ENCODE data around the gene CCSAP.
"Not testable (repeated sequence)": the region's sequence is repeated elsewhere in the genome, so short reads cannot be mapped to it uniquely, and the experiment has no call there.

CCSAP gene, protein sequence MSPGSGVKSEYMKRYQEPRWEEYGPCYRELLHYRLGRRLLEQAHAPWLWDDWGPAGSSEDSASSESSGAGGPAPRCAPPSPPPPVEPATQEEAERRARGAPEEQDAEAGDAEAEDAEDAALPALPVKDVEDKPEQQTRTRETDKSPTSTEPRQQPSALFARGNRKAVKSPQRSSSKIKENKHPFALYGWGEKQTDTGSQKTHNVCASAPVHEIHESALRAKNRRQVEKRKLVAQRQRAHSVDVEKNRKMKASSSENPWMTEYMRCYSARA

DNA sequence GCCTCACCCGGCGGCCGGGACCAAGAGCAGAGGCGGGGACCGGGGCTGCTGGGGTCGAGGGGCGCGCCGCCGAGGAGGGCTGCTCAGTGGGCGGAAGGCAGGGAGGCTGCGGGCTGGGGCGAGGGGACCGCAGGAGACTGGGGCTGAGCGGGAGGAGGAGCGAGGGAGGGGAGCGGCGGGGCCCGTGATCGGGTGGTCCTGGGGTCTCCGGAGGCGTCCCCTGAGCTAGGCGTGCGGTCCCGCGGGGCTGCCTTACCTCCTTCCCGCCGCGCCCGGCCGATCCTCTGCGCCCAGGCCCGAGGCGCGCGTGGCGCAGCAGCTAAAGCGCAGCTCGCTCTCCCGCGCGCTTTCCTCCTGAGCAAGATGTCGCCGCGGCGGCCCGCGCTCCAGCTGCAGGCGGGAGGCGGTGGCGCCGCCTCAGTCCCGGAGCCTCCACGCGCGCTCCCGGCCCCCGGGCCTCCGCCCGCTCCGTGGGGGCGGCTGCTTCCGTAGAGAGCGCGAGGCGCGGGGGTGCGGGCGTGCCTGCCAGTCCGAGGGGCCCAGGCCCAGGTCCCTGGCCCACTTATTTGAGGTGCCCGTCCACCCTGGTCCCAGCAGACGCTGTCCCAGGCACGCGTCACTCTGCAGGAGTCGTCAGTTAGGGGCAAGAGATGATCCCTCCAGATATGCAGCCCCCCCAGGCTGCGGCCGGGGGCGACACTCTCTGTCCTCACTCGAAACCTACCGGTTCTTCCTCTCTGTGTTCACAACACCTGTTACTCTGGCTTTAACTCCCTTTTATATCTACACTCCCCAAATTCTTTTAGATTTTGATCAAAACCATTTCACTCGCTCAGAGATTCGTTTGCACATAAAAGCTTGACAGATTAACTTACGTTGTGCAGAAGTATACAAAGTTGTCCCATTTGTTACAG, at the start of gene CCSAP:
TSS of gene CCSAP (minus strand) at position 392 of the 914 bp plus-strand sequence. CDS start 582 bp downstream, outside the sequence.
- peak; percentile 77 to 79 for DNase-seq
- no peak for TF ChIP-seq GATA1 (IDR thresholded peaks at IDR 0.05; ENCODE audit: low read depth, low read length)
- peak; percentile 44 for TF ChIP-seq POLR2A (IDR thresholded peaks at IDR 0.05; ENCODE audit: low read length)

DNA sequence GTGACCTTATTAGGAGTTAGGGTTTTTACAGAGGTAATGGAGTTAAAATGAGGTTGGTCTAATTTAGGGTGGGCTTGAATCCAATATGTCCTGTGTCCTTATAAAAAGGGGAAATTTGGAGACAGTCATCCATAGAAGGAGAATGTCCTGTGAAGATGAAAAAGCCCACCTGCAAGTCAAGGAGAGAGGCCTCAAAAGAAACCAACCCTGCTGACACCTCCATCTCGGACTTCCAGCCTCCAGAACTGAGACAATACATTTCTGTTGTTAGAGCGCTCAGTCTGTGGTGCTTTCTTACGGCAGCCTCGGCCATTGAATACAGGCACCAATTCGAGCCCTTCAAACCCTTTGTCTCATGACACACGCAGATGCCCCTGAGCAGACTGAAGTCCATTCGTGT, 47.3 kb upstream of the CCSAP start:
- DNase-seq, result no peak
- TF ChIP-seq POLR2A (IDR thresholded peaks at IDR 0.05; ENCODE audit: low read length) (no peak), GATA1 (IDR thresholded peaks at IDR 0.05; ENCODE audit: low read depth, low read length) (no peak)

DNA sequence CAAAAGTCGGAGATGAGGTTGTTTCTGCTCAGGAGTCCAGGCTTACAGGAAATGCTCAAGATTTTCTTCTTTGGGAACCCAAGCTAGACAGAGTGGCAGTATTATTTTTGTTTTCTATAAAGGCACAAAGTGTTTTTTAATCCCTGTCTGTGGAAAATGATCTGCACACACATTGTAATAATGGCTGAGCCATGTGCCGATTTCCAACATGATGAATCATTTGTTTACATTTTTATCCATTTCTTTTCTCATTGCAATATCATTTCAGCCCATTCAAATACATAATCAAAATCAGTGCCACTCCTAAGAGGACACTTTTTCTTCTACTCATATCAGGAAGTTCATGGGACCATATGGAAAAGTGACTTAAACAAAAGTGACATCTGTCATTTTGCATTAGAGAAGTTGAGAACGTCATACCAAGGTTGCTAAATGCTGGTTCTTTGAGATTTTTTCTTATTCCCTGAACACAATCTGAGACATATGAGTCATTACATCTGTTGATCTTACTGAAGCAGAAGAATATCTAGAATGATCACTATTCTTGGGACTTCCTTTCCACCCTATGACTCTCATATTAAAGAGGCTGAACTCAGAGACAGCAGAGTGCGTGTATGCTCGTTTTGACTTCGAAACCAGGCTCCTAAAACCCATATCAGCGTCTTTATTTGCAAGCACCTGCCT, 46.2 kb upstream of the CCSAP start:
- TF ChIP-seq POLR2A (IDR thresholded peaks at IDR 0.05; ENCODE audit: low read length), result no peak
- no peak for TF ChIP-seq GATA1 (IDR thresholded peaks at IDR 0.05; ENCODE audit: low read depth, low read length)
- DNase-seq, result no peak

DNA sequence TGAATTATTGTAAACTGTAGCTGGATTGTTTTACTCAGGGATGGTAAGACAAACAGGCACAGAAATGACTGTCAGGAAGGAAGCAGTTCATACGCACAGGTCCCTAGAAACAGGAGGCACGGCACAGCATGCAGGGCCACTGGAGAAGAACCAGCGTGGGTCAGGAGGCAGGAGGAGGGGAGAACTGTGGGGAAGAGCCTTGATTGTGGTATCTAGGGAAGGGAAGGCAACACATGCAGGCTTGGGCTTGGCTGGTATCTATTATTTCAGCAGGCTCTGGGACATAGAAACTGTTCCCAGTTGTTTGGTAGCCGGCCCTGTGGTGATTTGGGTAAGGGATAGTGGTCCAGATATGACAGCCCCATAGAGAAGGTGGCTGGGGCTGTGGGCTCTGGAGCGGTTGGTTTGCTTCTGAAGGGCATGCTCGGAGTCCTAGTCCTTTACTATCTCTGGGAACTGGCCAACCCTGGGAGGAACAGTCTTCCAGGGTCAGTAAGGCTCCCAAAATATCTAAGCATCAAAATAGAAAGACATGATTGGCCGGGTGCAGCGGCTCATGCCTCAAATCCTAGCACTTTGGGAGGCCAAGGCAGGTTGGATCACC, 43.1 kb upstream of the CCSAP start:
- no peak for DNase-seq
- TF ChIP-seq POLR2A (IDR thresholded peaks at IDR 0.05; ENCODE audit: low read length), result no peak
- TF ChIP-seq GATA1 (IDR thresholded peaks at IDR 0.05; ENCODE audit: low read depth, low read length), result no peak

DNA sequence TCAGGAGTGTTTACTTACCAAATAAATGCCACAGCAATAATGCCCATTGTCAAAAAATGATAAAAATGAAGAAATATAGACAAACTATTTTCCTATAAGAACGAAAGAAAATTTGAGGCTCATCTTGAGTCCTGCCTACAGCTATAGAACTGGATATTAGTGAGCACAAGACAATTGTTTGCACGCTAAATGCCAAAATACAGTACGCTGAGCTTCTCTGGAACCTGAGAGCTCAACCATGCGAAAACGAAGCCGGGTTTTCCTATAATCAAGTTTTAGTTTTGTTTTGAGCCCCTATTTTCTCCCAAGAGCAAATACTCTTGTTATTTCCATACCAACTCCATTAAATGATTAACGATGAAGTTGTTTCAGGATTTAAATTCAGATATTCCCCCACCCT, 42.0 kb upstream of the CCSAP start:
- TF ChIP-seq POLR2A (IDR thresholded peaks at IDR 0.05; ENCODE audit: low read length) (no peak), GATA1 (IDR thresholded peaks at IDR 0.05; ENCODE audit: low read depth, low read length) (no peak)
- DNase-seq, result no peak

DNA sequence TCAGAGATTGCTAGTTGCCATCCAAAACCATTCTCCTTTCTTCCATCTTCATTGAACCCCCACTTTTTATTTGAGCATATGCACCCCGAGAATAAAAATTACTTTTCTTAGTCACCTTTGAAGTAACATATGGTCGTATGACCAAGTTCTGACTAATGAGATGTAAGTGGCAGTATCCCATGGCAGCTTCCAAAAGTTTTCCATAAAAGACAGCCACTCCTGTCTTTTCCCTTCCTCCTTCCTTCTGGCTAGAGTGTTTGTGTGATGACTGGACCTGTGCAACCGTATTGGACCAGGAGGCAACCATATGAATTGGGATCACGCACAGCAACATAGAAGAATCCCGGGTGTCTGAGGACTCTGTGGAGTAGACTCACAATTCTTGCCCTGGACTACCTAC, 41.1 kb upstream of the CCSAP start:
- no peak for TF ChIP-seq POLR2A (IDR thresholded peaks at IDR 0.05; ENCODE audit: low read length)
- no peak for TF ChIP-seq GATA1 (IDR thresholded peaks at IDR 0.05; ENCODE audit: low read depth, low read length)
- DNase-seq, result no peak

DNA sequence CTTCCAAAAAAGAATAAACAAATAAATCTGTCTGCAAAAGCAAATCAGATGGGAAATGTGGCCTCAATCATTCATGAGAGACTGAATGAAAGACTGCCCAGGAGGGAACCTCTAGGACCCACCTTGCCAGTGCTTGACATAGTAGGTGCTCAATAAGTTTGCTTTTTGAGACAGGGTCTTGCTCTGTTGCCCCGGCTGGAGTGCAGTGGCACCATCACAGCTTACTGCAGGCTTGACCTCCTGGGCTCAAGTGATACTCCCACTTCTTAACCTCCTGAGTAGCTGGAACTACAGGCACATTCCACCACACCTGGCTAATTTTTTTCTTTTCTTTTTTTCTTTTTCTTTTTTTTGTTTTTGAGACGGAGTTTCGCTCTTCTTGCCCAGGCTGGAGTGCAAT, 40.3 kb upstream of the CCSAP start:
- no peak for TF ChIP-seq GATA1 (IDR thresholded peaks at IDR 0.05; ENCODE audit: low read depth, low read length)

DNA sequence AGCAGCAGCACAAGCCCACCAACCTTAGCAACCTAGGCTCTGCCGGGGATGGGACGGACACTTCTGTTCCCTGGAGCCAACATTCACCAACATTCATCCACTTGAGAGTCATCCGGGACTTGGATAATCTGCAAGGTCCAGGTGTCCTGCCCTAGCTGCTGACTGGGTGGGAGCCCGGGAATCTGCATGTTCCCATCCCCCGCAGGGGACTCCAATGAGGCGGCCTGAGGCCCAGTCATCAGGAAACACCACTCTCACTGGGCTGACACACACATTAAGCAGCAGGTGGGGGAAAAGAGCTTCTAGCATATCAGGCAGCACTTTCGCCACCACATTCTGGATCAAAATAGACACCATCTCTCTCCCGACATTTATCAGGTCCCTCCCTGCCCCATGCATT, 38.4 kb upstream of the CCSAP start:
- TF ChIP-seq GATA1 (IDR thresholded peaks at IDR 0.05; ENCODE audit: low read depth, low read length) (no peak), POLR2A (IDR thresholded peaks at IDR 0.05; ENCODE audit: low read length) (no peak)
- no peak for DNase-seq

More for the DNA sequence above, 40.3 kb upstream of the CCSAP start:
- DNase-seq, result no peak

DNA sequence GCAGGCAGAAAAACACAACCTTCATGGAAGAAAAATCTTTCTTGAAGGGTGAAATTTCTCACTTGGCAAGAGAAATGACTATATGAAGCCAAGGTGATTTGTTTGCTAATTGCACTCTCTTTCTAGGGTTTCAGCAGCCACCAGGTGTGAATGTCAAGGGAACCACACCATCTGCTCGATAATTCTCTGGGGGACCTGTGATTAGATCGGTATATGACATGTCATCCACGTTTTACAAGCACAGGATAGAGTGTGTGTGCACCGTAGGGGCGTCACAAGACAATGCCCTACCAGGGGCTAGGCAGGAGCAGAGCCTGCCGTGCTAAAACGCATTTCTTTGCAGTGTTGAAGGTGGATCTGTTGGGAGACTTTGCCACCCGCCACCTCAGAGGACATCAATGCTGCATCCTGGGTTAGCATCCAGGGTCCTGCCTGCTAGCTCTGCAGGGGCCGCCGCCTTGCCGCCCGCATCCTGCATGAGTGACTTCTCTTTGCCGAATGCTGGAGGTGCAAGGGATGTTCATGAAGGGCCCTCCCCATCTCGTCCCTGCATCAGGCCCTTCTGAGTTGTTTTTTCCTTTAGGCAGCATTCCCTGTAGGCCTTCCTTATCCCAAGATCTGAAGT, 37.8 kb upstream of the CCSAP start:
- TF ChIP-seq POLR2A (IDR thresholded peaks at IDR 0.05; ENCODE audit: low read length), result no peak
- no peak for TF ChIP-seq GATA1 (IDR thresholded peaks at IDR 0.05; ENCODE audit: low read depth, low read length)
- DNase-seq, result no peak

DNA sequence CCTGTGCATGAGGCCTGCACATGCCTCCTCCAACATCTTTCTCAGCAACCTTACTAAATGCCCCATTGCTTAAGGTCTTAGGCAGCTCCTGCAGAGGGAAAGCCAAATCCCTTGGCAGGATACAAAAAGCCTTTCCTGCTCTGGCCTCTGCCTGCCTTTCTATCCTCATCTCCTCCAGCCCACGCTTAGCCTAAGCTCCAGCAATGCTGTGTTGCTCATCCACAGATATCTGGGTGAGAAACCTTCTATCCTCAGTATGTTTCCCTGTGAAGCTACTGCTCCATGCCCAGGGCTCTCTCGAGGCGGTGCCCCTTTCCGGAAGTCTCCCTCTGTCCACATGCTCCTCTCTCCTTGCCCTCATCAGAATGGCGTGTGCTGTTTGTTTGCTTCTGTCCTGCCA, 37.0 kb upstream of the CCSAP start:
- TF ChIP-seq GATA1 (IDR thresholded peaks at IDR 0.05; ENCODE audit: low read depth, low read length), result no peak
- no peak for TF ChIP-seq POLR2A (IDR thresholded peaks at IDR 0.05; ENCODE audit: low read length)
- no peak for DNase-seq

DNA sequence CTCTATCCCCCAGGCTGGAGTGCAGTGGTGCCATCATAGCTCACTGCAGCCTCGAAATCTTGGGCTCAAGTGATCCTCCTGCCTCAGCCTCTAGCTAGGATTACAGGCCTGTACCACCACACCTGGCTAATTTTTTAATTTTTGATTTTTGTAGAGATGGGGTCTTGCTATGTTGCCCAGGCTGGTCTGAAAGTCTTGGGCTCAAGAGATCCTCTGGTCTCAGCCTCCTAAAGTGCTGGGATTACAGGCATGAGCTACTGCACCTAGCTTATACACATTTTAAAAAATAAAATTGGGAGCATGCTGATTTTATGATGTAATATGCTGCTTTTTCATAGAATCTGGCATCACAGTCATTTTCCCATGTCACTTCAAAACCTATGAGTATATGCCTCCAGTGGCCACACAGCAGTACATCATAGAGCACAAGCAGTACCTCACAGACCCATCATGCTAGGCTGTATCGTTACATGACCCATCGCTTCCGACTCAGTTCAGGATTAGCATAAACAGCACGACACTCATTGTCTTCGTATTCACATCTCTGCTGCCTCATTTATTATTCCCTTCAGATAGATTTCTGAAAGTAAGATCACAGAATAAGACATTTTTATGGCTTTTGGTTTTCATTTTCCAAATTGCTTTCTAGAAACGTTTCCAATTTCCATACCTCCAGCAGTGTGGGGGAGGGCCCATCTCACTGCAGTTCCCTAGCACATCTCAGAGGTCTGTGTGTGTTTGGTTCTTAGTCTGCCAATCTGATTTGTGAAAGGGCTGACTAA, 35.9 kb upstream of the CCSAP start:
- TF ChIP-seq POLR2A (IDR thresholded peaks at IDR 0.05; ENCODE audit: low read length) (no peak), GATA1 (IDR thresholded peaks at IDR 0.05; ENCODE audit: low read depth, low read length) (no peak)
- no peak for DNase-seq

DNA sequence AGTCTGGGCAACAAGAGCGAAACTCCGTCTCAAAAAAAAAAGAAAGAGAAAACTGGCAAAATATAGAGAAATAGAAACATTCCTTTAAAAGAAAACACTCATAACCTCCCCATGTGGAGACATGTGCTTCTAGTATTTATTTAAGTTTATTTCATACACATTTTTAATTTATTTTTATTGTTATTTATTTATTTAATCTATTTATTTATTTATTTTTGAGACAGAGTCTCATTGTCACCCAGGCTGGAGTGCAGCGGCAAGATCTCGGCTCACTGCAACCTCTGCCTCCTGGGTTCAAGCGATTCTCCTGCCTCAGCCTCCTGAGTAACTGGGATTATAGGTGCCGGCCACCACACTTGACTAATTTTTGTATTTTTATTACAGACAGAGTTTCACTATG, 35.2 kb upstream of the CCSAP start:
- DNase-seq, result not testable (repeated sequence)

DNA sequence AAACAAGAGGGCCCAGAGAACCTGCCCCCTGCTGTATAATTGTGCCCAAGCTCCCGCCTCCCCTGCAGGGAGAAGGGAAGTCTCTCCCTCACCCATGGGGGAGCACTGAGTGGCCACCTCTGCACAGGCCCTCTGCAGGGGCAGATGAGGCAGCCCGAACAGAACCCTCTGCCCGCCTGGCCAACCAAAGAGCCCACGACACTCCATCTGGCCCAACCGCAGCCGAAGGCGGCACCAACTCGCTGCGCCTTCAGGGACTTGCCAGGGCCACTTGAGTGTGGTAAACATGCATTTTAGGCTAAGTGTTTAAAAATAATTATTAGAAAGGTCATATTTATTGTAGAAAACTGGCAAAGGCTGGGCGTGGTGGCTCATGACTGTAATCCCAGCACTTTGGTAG, 34.6 kb upstream of the CCSAP start:
- no peak for TF ChIP-seq POLR2A (IDR thresholded peaks at IDR 0.05; ENCODE audit: low read length)
- TF ChIP-seq GATA1 (IDR thresholded peaks at IDR 0.05; ENCODE audit: low read depth, low read length), result no peak
- no peak for DNase-seq

Measured in erythroblast (primary cell).